Measurements from ENCODE around the gene BMP15.

Gene BMP15

GRCh38 chrX:50910685-50911176, at the start of gene BMP15:
Gene BMP15 (plus strand): TSS chrX:50910735. CDS start chrX:50910784, 49 bp downstream.
- no peak for DNase-seq

DNA sequence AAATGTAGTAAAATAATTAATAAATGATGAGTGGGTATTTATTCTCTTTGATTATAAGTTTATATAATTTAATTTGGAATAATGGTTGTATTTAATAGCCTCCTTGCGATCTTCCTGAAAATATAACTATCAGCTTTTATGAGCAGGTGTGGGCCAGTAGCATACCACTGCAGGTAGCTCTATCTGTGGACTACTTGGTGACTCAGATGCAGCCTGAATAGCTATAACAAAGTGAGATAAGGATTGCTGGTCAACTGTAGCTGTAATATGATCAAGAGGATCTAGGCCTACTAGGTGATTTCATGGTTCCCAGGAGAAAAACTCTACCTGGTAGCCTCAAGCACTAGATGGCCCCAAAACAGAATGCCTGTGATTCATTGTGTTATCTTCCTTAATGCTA, 47.1 kb upstream of the BMP15 start:
- no peak for DNase-seq

DNA sequence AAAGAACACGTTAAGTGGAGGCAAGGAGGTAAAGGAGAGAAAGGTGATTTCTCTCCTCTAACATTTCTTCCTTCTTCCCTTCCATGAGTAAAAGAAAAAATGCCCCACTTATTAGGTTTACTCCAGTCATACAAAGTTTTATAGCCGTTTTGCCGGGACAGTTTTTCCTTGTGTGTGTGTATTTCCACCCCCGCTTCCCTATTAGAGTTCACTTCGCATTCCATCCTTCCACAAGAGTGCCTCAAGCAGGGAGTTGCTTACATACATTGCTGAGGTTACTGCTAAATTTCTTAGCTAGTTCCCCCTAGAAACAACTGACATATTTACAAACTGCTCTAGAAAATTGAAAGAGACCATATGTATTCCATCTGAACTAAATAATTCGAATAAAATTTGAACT, 45.2 kb upstream of the BMP15 start:
- peak; percentile 0 for DNase-seq

- DNase-seq, result no peak
Observed at GRCh38 chrX:50871922-50872453, 38.5 kb upstream of the BMP15 start.

DNA sequence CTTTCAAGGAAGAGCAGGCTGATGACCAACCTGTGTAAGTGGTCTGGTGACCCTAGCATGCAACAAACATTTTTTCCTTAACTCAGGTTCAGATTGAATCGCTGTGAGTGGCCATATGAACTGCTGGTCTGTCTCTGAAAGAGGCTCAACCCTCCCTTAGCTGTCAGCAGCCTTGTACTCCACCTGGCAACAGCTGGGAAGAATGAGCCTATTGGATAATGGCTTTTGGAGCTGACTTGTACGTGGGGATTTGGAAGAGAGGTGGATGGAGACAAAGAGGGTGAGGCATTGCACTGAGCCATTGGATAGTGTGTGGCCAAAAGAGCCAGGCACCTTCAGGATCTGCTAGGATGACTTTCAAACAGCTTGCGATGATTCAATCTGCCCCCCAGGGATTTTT, 35.7 kb upstream of the BMP15 start:
- DNase-seq, result no peak

GRCh38 chrX:50876551-50876950, 34.0 kb upstream of the BMP15 start:
- no peak for DNase-seq

DNA sequence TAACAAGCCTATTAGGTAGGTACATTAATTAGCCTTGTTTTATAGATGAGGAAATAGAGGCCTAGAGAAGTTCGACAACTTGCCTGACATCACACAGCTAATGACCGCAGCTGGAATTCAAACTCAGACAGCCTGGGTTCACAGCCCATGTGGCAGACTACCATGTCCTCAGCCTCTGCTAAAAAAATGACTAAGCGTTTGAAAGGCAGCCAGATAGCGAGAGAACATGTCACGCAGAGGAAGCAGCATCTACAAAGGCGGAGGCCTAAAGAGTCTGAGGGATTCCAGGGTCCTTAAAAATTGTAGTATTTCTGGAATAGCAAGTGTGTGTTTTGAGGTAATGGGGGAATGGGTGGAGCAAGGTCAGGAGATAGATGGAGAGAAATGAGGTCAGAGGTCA, 33.2 kb upstream of the BMP15 start:
- DNase-seq, result peak; percentile 52

- no peak for DNase-seq
Observed at GRCh38 chrX:50881028-50881427, 29.5 kb upstream of the BMP15 start.

DNA sequence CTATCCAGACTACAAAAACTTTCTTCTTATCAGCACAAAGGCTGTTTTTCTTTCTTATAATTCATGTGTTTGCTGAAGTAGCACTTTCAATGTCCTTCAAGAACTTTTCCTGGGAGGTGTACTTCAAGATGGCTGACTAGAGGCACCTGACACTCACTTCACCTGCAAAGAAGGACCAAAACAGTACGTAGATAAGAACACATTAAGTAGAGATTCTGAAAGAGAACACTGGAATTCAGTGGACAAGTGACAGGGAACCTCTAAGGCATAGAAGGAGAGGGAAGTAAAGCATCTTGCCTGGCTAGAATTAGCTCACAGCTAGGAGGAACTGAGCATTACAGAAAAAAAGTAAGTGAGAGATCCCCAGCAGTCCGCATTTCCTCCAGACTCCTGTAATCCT, 21.7 kb upstream of the BMP15 start:
- no peak for DNase-seq

GRCh38 chrX:50889582-50889981, 21.0 kb upstream of the BMP15 start:
- no peak for DNase-seq

GRCh38 chrX:50893047-50893446, 17.5 kb upstream of the BMP15 start:
- no peak for DNase-seq

- DNase-seq, result no peak
Observed at GRCh38 chrX:50893466-50893865, 17.1 kb upstream of the BMP15 start.

- no peak for DNase-seq
Observed at GRCh38 chrX:50905334-50905733, 5.2 kb upstream of the BMP15 start.

GRCh38 chrX:50913520-50913919, 3.0 kb downstream of the BMP15 start:
- DNase-seq, result no peak

- DNase-seq, result peak; percentile 9
Observed at GRCh38 chrX:50920132-50920531, 9.6 kb downstream of the BMP15 start.

GRCh38 chrX:50927127-50927526, 16.6 kb downstream of the BMP15 start:
- no peak for DNase-seq

DNA sequence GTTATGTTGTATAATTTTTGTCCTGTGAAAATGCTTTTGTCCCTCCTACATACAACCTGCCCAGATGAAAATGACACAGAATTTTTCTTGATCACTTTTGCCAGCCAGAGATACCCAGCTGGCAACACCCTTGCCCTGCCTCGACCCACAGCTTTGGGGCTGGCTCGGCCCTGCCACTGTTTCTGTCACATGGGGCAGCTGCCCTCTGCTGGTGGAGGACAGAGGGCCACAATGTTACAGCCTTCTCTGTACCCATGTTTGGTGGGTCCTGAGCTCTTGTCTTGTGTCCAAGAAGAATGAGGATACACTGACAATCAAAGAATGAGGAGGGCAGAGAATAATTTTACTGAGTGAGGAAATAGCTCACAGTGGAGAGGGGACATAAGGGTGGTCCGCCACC, 31.1 kb downstream of the BMP15 start:
- DNase-seq, result no peak

DNA sequence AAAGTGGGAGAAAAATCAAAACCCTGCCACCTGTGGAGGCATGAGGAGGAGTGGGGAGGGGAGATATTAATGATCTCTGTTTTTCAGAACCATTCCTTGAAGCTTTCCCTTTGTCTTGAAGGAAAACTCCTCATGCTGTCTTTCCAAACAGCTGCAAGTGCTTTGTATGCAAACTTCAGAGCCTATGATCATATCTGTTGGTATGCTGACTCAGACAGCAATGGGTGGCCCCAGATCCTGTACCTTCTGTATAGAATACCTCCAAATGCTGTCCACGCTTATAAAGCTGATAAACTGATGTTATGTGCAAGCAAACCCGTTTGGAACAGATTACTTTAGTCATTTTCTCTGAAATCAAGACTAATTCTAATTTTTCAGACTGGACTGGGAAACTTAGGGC, 31.9 kb downstream of the BMP15 start:
- no peak for DNase-seq

DNA sequence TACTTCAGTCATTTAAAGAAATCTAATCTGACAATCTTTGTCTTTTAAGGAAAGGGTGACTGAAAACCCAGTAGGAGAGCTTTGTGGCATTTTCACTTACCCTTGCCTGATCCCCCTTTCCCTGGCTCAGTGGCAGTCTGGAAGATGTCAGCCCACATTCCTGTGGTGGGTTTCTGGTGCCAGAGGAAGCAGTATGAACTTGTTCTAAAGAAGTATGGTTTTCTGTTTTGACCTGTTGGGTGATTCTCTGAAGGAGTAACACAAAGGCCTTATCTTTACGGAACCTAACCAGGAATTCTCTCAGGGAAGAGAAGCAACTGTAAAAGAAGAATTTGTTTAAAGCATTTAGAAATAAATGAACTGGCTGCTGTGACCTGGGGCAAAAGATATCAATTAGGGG, 41.9 kb downstream of the BMP15 start:
- DNase-seq, result no peak

DNA sequence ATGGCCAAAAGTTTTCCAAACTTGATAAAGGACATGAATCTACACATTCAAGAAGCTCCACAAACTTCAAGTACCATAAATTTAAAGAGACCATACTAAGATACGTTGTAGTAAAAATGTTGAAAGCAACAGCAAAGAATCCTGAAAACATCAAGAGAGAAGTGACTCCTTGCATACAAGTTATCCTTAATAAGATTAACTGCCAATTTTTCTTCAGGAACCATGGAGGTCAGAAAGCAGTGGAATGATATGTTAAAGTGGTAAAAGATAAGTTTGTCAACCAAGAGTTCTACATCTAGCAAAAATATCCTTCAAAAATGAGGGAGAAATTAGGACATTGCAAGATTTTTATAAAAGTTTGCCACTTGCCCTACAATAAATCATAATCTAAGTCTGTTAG, 43.3 kb downstream of the BMP15 start:
- DNase-seq, result no peak

- no peak for DNase-seq
Observed at GRCh38 chrX:50962156-50962555, 51.6 kb downstream of the BMP15 start.

DNA sequence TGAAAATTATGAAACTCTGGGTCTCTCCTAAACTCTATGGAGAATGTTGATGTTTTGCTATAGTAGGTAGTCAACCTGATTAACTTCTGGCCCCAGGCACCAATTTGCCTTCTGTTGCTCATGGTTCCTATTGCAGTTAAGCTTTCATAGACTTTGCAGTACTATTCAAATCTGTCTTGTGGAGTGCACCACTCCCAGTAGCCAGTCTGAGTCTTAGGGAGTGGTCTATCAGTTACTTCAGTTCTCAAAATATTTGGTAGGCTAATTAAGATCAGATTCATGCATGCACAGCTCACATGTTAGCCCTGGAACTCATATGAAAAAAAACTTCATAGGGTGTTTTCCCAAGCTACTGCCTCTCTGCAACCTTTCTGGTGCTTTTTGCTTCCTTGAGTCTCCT, 53.3 kb downstream of the BMP15 start:
- no peak for DNase-seq
